Measurements from ENCODE around the gene SMYD3. TPM values are rescaled to one million over a fixed set of nuclear protein-coding genes. Genes with fewer than 3 reads are reported as not detected.

Gene SMYD3
- total and polyA plus RNA-seq, 2 of the 13 experiments (the other 11 are each of a cell fraction or from before 2014, with no cell fraction given), result 27.7 to 35.8 TPM

- WGBS (ENCODE audit: low lambda C conversion rate), result 96% methylated on average over 18 of the region's 19 CpGs
Measured at GRCh38 chr1:245762396-245762910, 744.6 kb downstream of the SMYD3 start.

More at GRCh38 chr1:245762396-245762910, 744.6 kb downstream of the SMYD3 start:
- TF ChIP-seq DNMT3B (CRISPR knock-in tag; conservative IDR thresholded peaks at IDR 0.05) (no peak), ZNF556 (CRISPR knock-in tag; IDR thresholded peaks at IDR 0.05; ENCODE audit: borderline replicate concordance) (no peak), MYC (CRISPR knock-in tag; IDR thresholded peaks at IDR 0.05; ENCODE audit: borderline replicate concordance) (no peak), ZBTB7A (CRISPR knock-in tag; IDR thresholded peaks at IDR 0.05) (no peak), TAF15 (IDR thresholded peaks at IDR 0.05; ENCODE audit: low read depth, low read length, poor library complexity, severe bottlenecking) (no peak), ZNF510 (CRISPR knock-in tag; IDR thresholded peaks at IDR 0.05; ENCODE audit: low read depth) (no peak), DZIP1 (CRISPR knock-in tag; IDR thresholded peaks at IDR 0.05) (no peak), NFYB (CRISPR knock-in tag; IDR thresholded peaks at IDR 0.05) (no peak), ZBTB26 (CRISPR knock-in tag; IDR thresholded peaks at IDR 0.05; ENCODE audit: borderline replicate concordance) (no peak), MAZ (IDR thresholded peaks at IDR 0.05; ENCODE audit: borderline replicate concordance, low read depth, low read length) (no peak), MAZ (CRISPR knock-in tag; IDR thresholded peaks at IDR 0.05; ENCODE audit: low read depth) (no peak), ZNF772 (CRISPR knock-in tag; IDR thresholded peaks at IDR 0.05) (no peak), HNF1B (CRISPR knock-in tag; IDR thresholded peaks at IDR 0.05) (no peak), CBX5 (CRISPR knock-in tag; IDR thresholded peaks at IDR 0.05; ENCODE audit: borderline replicate concordance) (no peak), HDAC6 (IDR thresholded peaks at IDR 0.05; ENCODE audit: low read depth, low read length) (no peak), NCOA1 (CRISPR knock-in tag; IDR thresholded peaks at IDR 0.05) (no peak), MXI1 (IDR thresholded peaks at IDR 0.05; ENCODE audit: borderline replicate concordance, low read depth, low read length) (no peak)
- Histone ChIP-seq H3K27me3 (ENCODE audit: control insufficient read depth in 1 of 2, insufficient read depth in 2 of 2, low read length in 2 of 2) (no peaks in the 10 kb centered on the region), H3K9me3 (ENCODE audit: low read length) (no peaks in the 10 kb centered on the region), H3K9ac (ENCODE audit: insufficient read depth, low read depth, low read length) (no peak overlapping the region), H3K79me2 (ENCODE audit: insufficient read depth, low read length) (no peaks in the 10 kb centered on the region), H2AFZ (ENCODE audit: low read length) (no peak overlapping the region), H3K4me3 (replicated peaks in 1 of 3; ENCODE audit: insufficient read depth in 1 of 3, low read depth in 2 of 3, low read length in 3 of 3) (no peak overlapping the region), H3K36me3 (replicated peaks in 1 of 2; ENCODE audit: control insufficient read depth in 1 of 2, insufficient read depth in 2 of 2, low read length in 2 of 2) (peaks cover 0 to 11% of the 10 kb centered on the region in 2 experiments; a peak in 2 of 5 replicates), H3K4me1 (ENCODE audit: insufficient read depth, low read length) (no peaks in the 10 kb centered on the region), H4K20me1 (ENCODE audit: insufficient read depth, low read length) (no peaks in the 10 kb centered on the region), H3K4me2 (ENCODE audit: low read depth, low read length) (no peak overlapping the region), H3K27ac (ENCODE audit: extremely low read length, insufficient read depth, low read length) (no peak overlapping the region)
- in situ Hi-C loops (cut with HindIII; ENCODE audit: extremely low pct_ligation_motif_present, low pct_unique_long_range_greater_than_20kb) (no loop called here), intact Hi-C loops (cut with micrococcal nuclease; ENCODE audit: unreplicated experiment) (no loop called here)
- no TSS peak for BruUV-seq (replicated peaks)
- DNase-seq (ENCODE audit: low spot score) (no peak), ATAC-seq (no peak), FAIRE-seq (no peak)
- ChIA-PET POLR2A (no interaction called here), CTCF (ENCODE audit: low intra/inter-chr PET ratio, low total read pairs) (no interaction called here)
